Anterior cingulate cortex (tissue), 58 donors: ENCODE results near the gene SHMT2.
"Not testable (repeated sequence)": the region's sequence is repeated elsewhere in the genome, so short reads cannot be mapped to it uniquely, and the experiment has no call there.

ENCODE experiments used
- DNase-seq, 58 donors: peaks; one replicate each; lab custom pipeline; 2025; lab: John Stamatoyannopoulos, UW

SHMT2 gene

GRCh38 chr12:57254506-57255280 lies 25.2 kb downstream of the SHMT2 start:
- DNase-seq, result no peak

GRCh38 chr12:57255916-57256315 lies 26.4 kb downstream of the SHMT2 start:
- no peak for DNase-seq

- no peak for DNase-seq
Measured at GRCh38 chr12:57258977-57259970, 29.8 kb downstream of the SHMT2 start.

- DNase-seq, result no peak
Measured at GRCh38 chr12:57260366-57260765, 30.9 kb downstream of the SHMT2 start.

GRCh38 chr12:57261428-57261865 lies 31.9 kb downstream of the SHMT2 start:
- no peak for DNase-seq

DNA sequence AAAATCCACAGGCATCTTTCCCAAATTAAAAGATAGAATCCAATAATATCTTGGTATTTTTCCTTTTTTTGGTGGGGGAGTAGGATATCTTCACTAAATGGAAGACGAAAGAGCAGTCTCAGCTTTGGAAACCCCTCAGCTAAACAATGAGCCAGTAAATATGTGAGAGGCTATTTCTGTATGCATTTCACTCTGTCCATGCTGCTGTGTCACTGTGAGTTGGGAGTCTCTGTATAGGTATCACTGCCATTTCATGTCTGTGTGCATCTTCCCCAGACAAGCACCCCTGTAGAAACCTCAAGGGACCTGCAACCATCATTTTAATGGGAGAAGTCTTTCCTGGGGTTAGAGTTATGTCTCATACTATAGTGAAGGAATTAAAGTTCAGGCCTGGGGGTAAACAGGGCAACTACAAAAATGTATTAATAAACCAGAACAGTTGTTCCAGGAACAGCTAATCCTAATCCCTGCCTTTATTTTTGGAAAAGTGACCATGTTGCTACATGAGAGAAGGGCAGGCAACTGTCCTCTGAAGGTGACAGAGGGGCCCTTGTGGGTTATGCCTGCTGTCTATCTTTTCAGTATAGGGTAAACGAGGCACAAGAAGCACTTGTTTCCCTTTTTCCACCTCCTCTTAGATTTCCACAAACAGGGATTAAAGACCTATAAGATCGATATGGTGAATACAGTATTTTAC lies 32.8 kb downstream of the SHMT2 start:
- DNase-seq, result no peak

- no peak for DNase-seq
Measured at GRCh38 chr12:57263096-57263495, 33.6 kb downstream of the SHMT2 start.

DNA sequence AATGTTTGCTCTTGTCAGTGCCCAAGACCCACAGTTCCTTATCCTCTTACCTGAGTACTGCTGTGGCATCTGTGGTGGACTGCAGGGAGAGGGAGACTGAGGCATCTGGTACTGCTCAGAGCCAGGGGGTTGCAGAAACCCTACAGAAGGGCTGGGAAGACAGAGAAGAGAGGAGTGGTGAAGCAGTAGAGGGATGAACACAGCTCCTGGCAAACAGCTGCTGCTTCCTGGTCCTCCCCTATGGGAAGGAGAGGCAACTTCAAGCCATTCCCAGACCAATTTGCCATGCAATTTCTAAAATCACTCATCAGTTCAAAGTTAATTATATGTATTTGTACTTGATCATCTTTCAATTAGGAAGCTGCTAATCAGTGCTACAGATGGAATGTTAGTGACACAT lies 37.2 kb downstream of the SHMT2 start:
- no peak for DNase-seq

DNA sequence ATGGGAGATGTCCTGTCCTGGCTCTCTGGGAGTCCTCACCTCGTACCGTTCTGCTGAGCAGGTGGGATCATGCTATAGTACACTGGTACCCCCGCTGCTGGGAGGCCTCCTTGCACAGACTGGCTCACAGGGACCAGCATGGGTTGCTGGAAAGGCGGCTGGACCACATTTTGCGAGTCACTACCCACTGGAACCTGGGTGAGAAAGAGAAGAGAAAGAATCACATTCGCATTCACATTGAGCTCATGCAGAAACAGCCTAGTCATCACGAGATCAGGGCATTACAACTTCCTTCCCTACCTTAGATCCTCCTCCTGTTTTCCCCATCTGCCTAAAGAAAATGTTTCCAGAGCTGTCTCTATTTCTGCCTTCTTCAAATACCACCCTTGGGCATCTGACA lies 38.8 kb downstream of the SHMT2 start:
- DNase-seq, result no peak

DNA sequence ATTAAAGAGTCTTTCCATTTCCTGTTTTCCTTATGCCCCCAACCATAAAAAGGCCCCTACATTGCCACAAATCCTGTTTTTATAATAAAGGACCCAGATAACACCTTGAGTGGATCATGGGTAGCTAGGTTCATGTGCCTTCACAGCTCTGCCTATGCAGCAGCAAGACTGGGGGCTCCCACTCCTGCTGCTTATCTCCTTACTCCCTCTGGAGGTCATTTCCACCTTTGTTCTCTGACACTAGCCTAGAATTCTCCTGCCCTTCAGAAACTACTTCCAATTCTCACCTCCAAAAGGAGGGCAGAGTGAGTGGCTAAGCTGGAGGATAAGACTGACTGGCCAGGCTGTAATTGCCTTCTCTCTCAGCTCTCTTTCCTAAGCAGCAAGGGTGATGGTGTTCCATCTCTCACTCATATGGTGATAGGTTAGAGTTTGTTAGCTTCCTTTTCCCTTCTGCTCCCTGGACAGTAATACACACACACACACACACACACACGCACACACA lies 41.5 kb downstream of the SHMT2 start:
- DNase-seq, result no peak

DNA sequence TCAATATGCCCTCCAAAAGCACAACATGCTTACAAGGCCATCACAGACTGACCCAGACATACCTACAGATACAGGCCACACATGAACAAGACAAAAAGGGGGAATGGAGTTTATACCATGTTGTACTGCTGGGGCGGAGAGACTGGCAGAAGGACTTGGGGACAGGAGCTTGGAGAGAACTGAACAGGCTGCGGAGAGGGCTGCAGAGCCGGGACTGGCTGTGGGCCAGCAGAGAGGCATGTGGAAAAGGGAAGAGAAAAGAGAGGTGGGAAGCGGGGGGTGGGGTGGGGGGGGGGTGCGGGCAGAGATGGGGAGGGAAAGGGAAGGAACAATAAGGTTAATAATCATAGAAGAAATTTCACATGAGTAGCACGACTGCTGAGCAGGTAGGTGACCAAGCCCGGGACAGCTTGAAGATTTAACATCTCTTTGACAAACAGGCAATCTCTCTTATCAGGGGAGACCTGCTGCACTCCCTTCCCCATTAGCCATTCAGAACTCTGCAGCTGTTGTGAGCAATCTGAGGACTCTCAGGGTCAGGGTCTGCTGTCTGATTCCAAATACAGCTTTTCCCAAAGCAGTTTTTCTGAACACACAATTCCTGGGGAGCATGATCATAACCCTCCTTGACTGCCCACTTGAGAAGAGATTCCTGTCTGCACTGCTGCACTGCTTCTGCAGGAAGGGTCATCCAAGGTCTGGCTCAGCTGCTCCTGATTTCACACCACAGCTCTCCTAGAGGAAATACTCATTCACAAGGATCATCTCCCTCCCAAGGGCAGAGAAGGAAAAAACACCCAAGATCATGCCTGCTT lies 43.0 kb downstream of the SHMT2 start:
- peak in 4 of 58 donors; percentile 5 to 11 (median 8) for DNase-seq

DNA sequence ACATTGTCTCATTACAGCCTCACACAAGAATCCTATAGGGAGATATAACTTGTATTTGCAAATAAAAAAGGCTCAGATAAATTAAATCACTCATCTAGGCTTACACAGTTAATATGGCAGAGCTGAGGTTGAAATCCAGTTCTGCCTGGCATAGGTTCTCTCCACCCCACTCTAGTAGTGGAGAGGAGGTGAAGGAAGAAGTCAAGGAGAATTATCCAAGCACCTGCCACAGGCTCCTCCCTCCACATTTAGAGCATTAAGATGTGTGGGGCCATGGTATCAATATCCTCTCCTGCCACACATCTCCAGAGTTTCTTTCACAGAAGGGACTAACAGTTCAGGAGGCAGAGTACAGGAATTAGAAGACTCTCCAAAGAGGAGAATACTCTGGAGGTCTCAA lies 44.0 kb downstream of the SHMT2 start:
- no peak for DNase-seq

GRCh38 chr12:57276233-57276632 lies 46.7 kb downstream of the SHMT2 start:
- not testable (repeated sequence) for DNase-seq

DNA sequence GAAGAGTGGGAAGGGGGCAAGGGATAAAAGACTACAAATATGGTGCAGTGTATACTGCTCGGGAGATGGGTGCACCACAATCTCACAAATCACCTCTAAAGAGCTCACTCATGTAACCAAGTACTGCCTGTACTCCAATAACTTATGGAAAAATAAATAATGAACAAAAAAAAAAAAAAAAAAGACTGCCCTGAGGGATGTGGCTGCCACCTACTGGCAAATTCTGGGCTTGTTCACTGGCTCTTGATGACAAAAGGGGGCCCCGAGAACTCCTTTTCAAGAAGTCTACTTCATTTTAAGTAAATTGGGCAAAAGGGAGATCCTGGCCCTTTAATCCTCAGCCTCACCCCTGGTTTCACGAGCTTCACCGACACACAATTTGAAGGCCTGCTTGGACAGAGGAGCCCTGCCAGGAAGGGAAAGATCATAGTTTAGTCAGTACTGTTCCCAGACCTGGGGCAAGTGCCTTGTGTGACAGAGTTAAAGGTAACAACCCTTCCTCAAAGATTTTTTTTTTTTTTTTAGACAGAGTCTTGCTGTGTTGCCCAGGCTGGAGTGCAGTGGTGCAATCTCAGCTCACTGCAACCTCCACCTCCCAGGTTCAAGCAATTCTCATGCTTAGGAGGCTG lies 47.5 kb downstream of the SHMT2 start:
- DNase-seq, result no peak

- no peak for DNase-seq
Measured at GRCh38 chr12:57278465-57279381, 49.2 kb downstream of the SHMT2 start.

DNA sequence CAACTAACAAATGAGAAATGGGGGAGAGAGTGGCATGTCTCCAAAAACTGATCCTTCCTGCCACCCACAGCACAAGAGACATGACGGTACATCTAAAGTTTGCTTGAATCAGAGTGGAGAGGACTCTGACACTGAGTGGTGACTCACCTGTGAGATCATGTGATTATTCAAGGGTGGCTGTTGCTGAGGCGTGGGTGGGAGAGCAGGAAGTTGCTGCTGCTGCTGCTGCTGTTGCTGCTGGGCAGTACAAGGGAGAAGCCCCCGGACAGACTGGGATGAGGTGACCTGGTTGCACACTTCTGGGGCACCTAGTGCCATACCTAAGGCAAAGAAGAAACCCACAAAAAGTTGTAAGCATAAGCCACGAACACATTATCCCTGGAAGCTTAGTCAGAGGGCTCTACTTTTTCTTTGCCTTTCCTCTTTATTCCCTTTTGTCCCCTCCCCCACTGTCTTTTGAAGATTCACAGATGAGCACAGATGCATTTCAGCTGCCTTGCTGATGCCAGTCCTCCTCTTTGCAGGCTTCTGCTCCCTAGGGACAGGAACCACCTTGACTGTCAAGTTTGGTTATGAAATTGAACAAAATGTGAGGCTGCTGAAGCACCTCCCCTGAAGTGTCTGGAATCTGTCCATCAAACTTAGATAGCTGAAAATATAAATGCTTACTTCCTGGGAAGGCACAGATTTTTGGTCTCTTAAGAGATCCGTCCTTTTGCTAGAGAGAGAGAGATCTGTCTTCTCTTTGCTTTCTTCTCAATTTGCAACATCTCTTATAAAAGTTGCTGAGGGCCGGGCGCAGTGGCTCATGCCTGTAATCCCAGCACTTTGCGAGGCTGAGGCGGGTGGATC lies 50.9 kb downstream of the SHMT2 start:
- DNase-seq, result peak in 27 of 58 donors; percentile 3 to 70 (median 30)

DNA sequence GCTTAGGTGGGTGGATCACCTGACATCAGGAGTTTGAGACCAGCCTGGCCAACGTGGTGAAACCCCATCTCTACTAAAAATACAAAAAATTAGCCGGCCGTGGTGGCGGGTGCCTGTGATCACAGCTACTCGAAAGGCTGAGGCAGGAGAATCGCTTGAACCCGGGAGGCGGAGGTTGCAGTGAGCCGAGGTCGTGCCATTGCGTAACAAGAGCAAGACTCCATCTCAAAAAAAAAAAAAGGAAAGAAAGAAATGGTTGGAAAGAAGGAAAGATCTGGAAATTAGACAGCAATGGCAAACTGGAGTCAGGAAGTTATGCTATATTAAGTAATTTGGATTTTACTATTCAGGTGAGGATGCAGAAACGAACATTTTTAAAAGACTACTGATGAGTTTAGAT lies 52.6 kb downstream of the SHMT2 start:
- not testable (repeated sequence) for DNase-seq
